A673 (cell line): ENCODE measurements around the gene LEF1.

ENCODE experiments used
- CTCF ChIP-seq: fragments of 300-800, 200-600 bp; sonication (generic); conservative IDR thresholded peaks from 2 replicates; pipeline ENCODE4 v1.5.1; 2017; ENCODE audit warnings: low read depth, mild to moderate bottlenecking, antibody characterized with exemption, low read length, moderate library complexity, mixed read lengths
- EZH2 ChIP-seq: fragments of 200-600 bp; sonication (generic); IDR thresholded peaks from 2 replicates; pipeline ENCODE4 v1.6.1; 2017; ENCODE audit warnings: borderline replicate concordance, low read depth, mild to moderate bottlenecking, mixed read lengths, antibody characterized with exemption, low read length; ENCODE audit not compliant: poor library complexity, severe bottlenecking

- TF ChIP-seq EZH2 (no peak), CTCF (no peak)
These were observed 41.9 kb downstream of the LEF1 start for GRCh38 chr4:108126806-108127205.
